Mesenchymal stem cell (in vitro differentiated cells and primary cell): ENCODE results near the gene XCL1. TPM values are rescaled to one million over a fixed set of nuclear protein-coding genes. Genes with fewer than 3 reads are reported as not detected.
"Not testable (repeated sequence)": the region's sequence is repeated elsewhere in the genome, so short reads cannot be mapped to it uniquely, and the experiment has no call there.

Experiments used
- DNase-seq: peaks from one replicate; pipeline ENCODE4 v3.0.0-alpha.2; 2013
- H2AFZ ChIP-seq: one replicate; pipeline ENCODE4 v1.6.1; 2013; ENCODE audit warnings: low read depth, mild to moderate bottlenecking, control low read depth, inconsistent platforms, low read length, moderate library complexity
- H2AK5ac ChIP-seq: 2 replicates; pipeline ENCODE4 v1.6.1; 2013; ENCODE audit warnings: low read length, moderate library complexity, mild to moderate bottlenecking, inconsistent platforms; ENCODE audit not compliant: severe bottlenecking
- H2BK120ac ChIP-seq: one replicate; pipeline ENCODE4 v1.6.1; 2013; ENCODE audit warnings: low read depth, mild to moderate bottlenecking, inconsistent platforms, low read length, moderate library complexity
- H2BK12ac ChIP-seq, 2 experiments: one replicate each; pipeline ENCODE4 v1.6.1; 2013; ENCODE audit warnings: inconsistent platforms in 2 of 2, low read length in 2 of 2, mild to moderate bottlenecking in 2 of 2, moderate library complexity in 2 of 2, control low read depth in 1 of 2
- H2BK15ac ChIP-seq: one replicate; pipeline ENCODE4 v1.6.1; 2013; ENCODE audit warnings: mild to moderate bottlenecking, low read depth, inconsistent platforms; ENCODE audit not compliant: poor library complexity, severe bottlenecking
- H2BK5ac ChIP-seq: 2 replicates; pipeline ENCODE4 v1.6.1; 2013; ENCODE audit warnings: low read depth, mild to moderate bottlenecking, low read length, control low read depth, inconsistent platforms; ENCODE audit not compliant: poor library complexity, severe bottlenecking
- H3K14ac ChIP-seq, 2 experiments: one replicate each; pipeline ENCODE4 v1.6.1; 2013; ENCODE audit warnings: inconsistent platforms in 2 of 2, low read length in 2 of 2, control low read depth in 1 of 2, mild to moderate bottlenecking in 1 of 2, moderate library complexity in 1 of 2
- H3K18ac ChIP-seq, 2 experiments: one replicate each; pipeline ENCODE4 v1.6.1; 2013; ENCODE audit warnings: inconsistent platforms in 2 of 2, low read length in 2 of 2, control low read depth in 1 of 2, low read depth in 1 of 2, mild to moderate bottlenecking in 1 of 2
- H3K23ac ChIP-seq, 2 experiments: one replicate each; pipeline ENCODE4 v1.6.1; 2013; ENCODE audit warnings: inconsistent platforms in 2 of 2, low read length in 2 of 2, mild to moderate bottlenecking in 2 of 2, moderate library complexity in 2 of 2, control low read depth in 1 of 2
- H3K27ac ChIP-seq: 2 replicates; pipeline ENCODE4 v1.5.1; 2013; ENCODE audit warnings: mild to moderate bottlenecking, moderate library complexity, low read length, control low read depth, inconsistent platforms; ENCODE audit not compliant: poor library complexity, severe bottlenecking
- H3K27me3 ChIP-seq, 2 experiments: 2 replicates each; pipeline versions ENCODE4 v1.6.1 to v1.7.0; 2013; ENCODE audit warnings: low read length in 2 of 2, mild to moderate bottlenecking in 2 of 2, moderate library complexity in 2 of 2, control low read depth in 1 of 2, inconsistent platforms in 1 of 2; ENCODE audit not compliant: control insufficient read depth in 1 of 2, insufficient read depth in 1 of 2
- H3K36me3 ChIP-seq, 2 experiments: 2 replicates each; pipeline versions ENCODE4 v1.6.1 to v1.7.0; 2013; ENCODE audit warnings: low read length in 2 of 2, control low read depth in 1 of 2, inconsistent platforms in 1 of 2, low read depth in 1 of 2, mild to moderate bottlenecking in 1 of 2; ENCODE audit not compliant: insufficient read depth in 2 of 2, control insufficient read depth in 1 of 2
- H3K4ac ChIP-seq, 2 experiments: one replicate each; pipeline ENCODE4 v1.6.1; 2013; ENCODE audit warnings: inconsistent platforms in 2 of 2, low read length in 2 of 2, mild to moderate bottlenecking in 2 of 2, moderate library complexity in 2 of 2, control low read depth in 1 of 2, low read depth in 1 of 2
- H3K4me1 ChIP-seq: 2 replicates; pipeline ENCODE4 v1.6.1; 2013; ENCODE audit warnings: low read depth, low read length, control low read depth; ENCODE audit not compliant: control insufficient read depth, insufficient read depth
- H3K4me2 ChIP-seq: 2 replicates; pipeline ENCODE4 v1.6.1; 2013; ENCODE audit warnings: low read length, mild to moderate bottlenecking, inconsistent platforms; ENCODE audit not compliant: poor library complexity, severe bottlenecking
- H3K4me3 ChIP-seq, 2 experiments: 2 replicates each; pipeline versions ENCODE4 v1.5.1 to v1.7.0; 2013; ENCODE audit warnings: low read length in 2 of 2, mild to moderate bottlenecking in 2 of 2, control low read depth in 1 of 2, low read depth in 1 of 2; ENCODE audit not compliant: insufficient read depth in 1 of 2
- H3K79me1 ChIP-seq: replicated peaks from 2 replicates; pipeline ENCODE4 v1.6.1; 2013; ENCODE audit warnings: mild to moderate bottlenecking, control low read depth, low read length, inconsistent platforms; ENCODE audit not compliant: poor library complexity, severe bottlenecking
- H3K9ac ChIP-seq: 2 replicates; pipeline ENCODE4 v1.7.0; 2013; ENCODE audit warnings: mild to moderate bottlenecking, low read length, moderate library complexity
- H3K9me3 ChIP-seq: 2 replicates; pipeline ENCODE4 v1.7.0; 2013; ENCODE audit warnings: mild to moderate bottlenecking, low read length; ENCODE audit not compliant: control insufficient read depth
- H4K8ac ChIP-seq: one replicate; pipeline ENCODE4 v1.6.1; 2013; ENCODE audit warnings: inconsistent platforms, mild to moderate bottlenecking, low read length, moderate library complexity
- H4K91ac ChIP-seq: one replicate; pipeline ENCODE4 v1.6.1; 2013; ENCODE audit warnings: mild to moderate bottlenecking, low read length, inconsistent platforms
- WGBS: methylation state at CpG from one replicate; pipeline ENCODE4 v1.1.7; 2013; ENCODE audit warnings: mixed read lengths; 5-methylcytosine and 5-hydroxymethylcytosine counted together
- polyA plus RNA-seq, 2 experiments: library from polyadenylated mRNA; stranded (reverse); fragments of 200-250 nt; gene quantifications; one replicate each; pipeline ENCODE4 v1.2.3, GENCODE V29; 2013

XCL1 gene, protein sequence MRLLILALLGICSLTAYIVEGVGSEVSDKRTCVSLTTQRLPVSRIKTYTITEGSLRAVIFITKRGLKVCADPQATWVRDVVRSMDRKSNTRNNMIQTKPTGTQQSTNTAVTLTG
- polyA plus RNA-seq (2013, experiment 1 of 2): not detected
- not detected for polyA plus RNA-seq (2013, experiment 2 of 2)

DNA sequence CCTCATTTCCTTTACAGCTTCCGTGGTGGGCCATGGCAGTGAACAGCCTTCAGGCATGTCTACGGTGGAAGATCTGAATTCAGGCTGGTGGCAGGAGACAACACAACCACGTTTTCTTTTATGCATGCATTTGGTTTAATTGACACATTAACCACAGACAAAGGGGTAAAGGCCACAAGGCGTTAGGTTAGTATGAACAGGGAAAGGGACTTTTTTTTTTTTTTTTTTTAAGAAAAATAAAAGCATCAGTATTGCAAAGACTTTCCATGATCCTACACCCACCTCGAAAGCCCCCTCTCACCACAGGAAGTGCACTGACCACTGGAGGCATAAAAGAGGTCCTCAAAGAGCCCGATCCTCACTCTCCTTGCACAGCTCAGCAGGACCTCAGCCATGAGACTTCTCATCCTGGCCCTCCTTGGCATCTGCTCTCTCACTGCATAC, at the start of gene XCL1:
Gene XCL1, plus strand, starts transcription at position 361 of the 444 bp plus-strand sequence. Its CDS starts 33 bp downstream, at position 394.
- DNase-seq, H3K14ac ChIP-seq, H2BK15ac ChIP-seq, H3K4me1 ChIP-seq, H3K4me3 ChIP-seq, H3K36me3 ChIP-seq, H3K18ac ChIP-seq, H2BK120ac ChIP-seq, H3K27ac ChIP-seq, H2BK12ac ChIP-seq, H2BK5ac ChIP-seq, H3K23ac ChIP-seq, H4K91ac ChIP-seq, H3K4ac ChIP-seq, H3K79me1 ChIP-seq, H4K8ac ChIP-seq, H3K9me3 ChIP-seq, H3K9ac ChIP-seq, H3K4me2 ChIP-seq, H2AFZ ChIP-seq, H3K27me3 ChIP-seq, H2AK5ac ChIP-seq: not testable (repeated sequence)
- WGBS: 83% methylated on average over 2 of the region's 6 CpGs

- Histone ChIP-seq H3K9ac (no peak overlapping the region), H3K23ac (no peak overlapping the region), H3K27me3 (no peaks in the 10 kb centered on the region), H3K18ac (no peak overlapping the region), H2BK15ac (no peak overlapping the region), H2BK12ac (no peak overlapping the region), H3K4me3 (no peak overlapping the region), H2BK5ac (no peak overlapping the region), H3K4me1 (peaks cover 2% of the 10 kb centered on the region), H3K9me3 (no peaks in the 10 kb centered on the region), H2BK120ac (no peak overlapping the region), H2AFZ (no peak overlapping the region), H3K4me2 (no peak overlapping the region), H4K8ac (no peak overlapping the region), H2AK5ac (no peak overlapping the region), H3K14ac (no peak overlapping the region), H3K79me1 (no peaks in the 10 kb centered on the region), H4K91ac (no peak overlapping the region), H3K4ac (no peak overlapping the region), H3K36me3 (no peaks in the 10 kb centered on the region), H3K27ac (no peak overlapping the region)
- WGBS: no CpG with 5 or more reads among the region's 1 CpG
- DNase-seq: no peak
These were observed 46.9 kb upstream of the XCL1 start for GRCh38 chr1:168529518-168529917.

DNA sequence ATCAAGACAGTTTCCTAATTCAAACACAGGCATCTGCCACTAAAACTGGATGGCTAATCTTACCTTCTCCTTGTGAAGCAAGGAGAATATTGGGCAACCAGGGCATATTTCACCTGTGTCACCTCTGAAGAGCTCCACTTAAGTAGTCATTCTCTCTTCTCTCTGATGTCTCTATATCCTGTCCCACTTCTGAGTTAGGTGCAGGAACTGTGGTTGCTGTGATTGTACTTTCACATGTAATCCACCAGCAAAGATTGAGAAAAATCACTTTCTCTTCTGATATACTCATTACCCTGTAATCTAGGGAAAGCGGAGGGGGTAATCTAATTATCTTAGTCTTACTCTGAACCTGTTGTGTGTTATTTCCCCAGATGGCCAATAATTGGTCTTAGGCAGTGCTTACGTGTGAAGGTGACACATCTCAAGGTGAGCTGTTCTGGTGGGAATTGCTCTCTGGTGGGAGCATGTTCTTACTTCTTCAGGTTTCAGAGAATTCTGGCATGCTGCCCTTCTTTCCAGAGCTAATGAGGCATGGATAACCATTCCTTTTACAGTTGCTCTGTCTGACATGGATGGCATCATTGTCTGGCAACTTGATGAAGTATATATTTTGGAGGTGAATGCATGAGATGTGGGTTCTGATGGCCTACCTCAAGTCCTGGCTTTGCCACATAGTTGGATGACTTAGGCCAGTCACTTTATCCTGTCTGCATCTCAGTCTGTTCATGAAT, 44.6 kb upstream of the XCL1 start:
- no peak overlapping the region for H2BK120ac ChIP-seq
- no peak overlapping the region for H2AFZ ChIP-seq
- H3K9me3 ChIP-seq: no peaks in the 10 kb centered on the region
- no peak overlapping the region for H3K14ac ChIP-seq
- DNase-seq: no peak
- H4K91ac ChIP-seq: no peak overlapping the region
- no peak overlapping the region for H2AK5ac ChIP-seq
- no peak overlapping the region for H4K8ac ChIP-seq
- H3K9ac ChIP-seq: no peak overlapping the region
- no peak overlapping the region for H3K18ac ChIP-seq
- H3K27ac ChIP-seq: no peak overlapping the region
- H3K4ac ChIP-seq: no peak overlapping the region
- H2BK5ac ChIP-seq: no peak overlapping the region
- H3K23ac ChIP-seq: no peak overlapping the region
- H3K36me3 ChIP-seq: no peaks in the 10 kb centered on the region
- H2BK12ac ChIP-seq: no peak overlapping the region
- peaks cover 2% of the 10 kb centered on the region for H3K4me1 ChIP-seq
- H2BK15ac ChIP-seq: no peak overlapping the region
- 90% methylated on average over 2 of the region's 2 CpGs for WGBS
- no peak overlapping the region for H3K4me3 ChIP-seq
- no peaks in the 10 kb centered on the region for H3K27me3 ChIP-seq
- H3K79me1 ChIP-seq: no peaks in the 10 kb centered on the region
- H3K4me2 ChIP-seq: no peak overlapping the region

DNA sequence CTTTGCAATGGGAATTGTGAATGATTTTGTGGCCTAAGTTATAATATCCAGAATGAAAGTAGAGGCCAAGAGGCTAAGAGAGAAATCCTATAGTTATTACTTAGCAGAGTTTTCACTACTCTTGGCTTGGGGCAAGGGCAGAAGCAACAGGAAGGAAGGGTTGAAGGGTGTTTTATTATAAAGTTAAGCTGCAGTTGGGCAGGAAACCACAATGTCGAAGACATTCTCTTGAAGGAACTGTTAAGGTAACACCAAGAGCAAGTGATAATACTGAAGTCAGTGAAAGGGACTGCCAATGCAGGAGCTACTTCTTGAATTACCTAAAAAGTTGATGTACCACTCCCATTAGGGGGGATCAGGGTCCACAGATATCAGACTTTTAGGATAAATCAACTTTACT, 40.9 kb upstream of the XCL1 start:
- H3K36me3 ChIP-seq: no peaks in the 10 kb centered on the region
- no peak overlapping the region for H4K91ac ChIP-seq
- no peak overlapping the region for H2BK12ac ChIP-seq
- no peak overlapping the region for H3K27ac ChIP-seq
- H3K4me3 ChIP-seq: no peak overlapping the region
- H2BK120ac ChIP-seq: no peak overlapping the region
- no peak overlapping the region for H4K8ac ChIP-seq
- H2BK5ac ChIP-seq: no peak overlapping the region
- no peak overlapping the region for H3K9ac ChIP-seq
- H3K4me2 ChIP-seq: no peak overlapping the region
- no peak overlapping the region for H2AFZ ChIP-seq
- H3K18ac ChIP-seq: no peak overlapping the region
- no peaks in the 10 kb centered on the region for H3K79me1 ChIP-seq
- peaks cover 2% of the 10 kb centered on the region for H3K4me1 ChIP-seq
- no peak overlapping the region for H2BK15ac ChIP-seq
- H3K9me3 ChIP-seq: no peaks in the 10 kb centered on the region
- 80% methylated on average over 1 of the region's 1 CpG for WGBS
- H3K27me3 ChIP-seq: no peaks in the 10 kb centered on the region
- no peak for DNase-seq
- H3K4ac ChIP-seq: no peak overlapping the region
- no peak overlapping the region for H3K14ac ChIP-seq
- no peak overlapping the region for H2AK5ac ChIP-seq
- no peak overlapping the region for H3K23ac ChIP-seq
